IPS DF 19.7 (cell line): ENCODE results near the gene GJA5.

Experiments used
- DNase-seq: peaks from one replicate; pipeline ENCODE4 v3.0.0-alpha.2; 2013; ENCODE audit warnings: low read depth, low spot score

GJA5 gene

GRCh38 chr1:147729315-147729714, 31.1 kb downstream of the GJA5 start:
- no peak for DNase-seq

GRCh38 chr1:147726168-147726567, 34.2 kb downstream of the GJA5 start:
- DNase-seq, result no peak

- DNase-seq, result no peak
These were observed 34.7 kb downstream of the GJA5 start for GRCh38 chr1:147725685-147726084.

GRCh38 chr1:147723691-147724323, 36.6 kb downstream of the GJA5 start:
- peak; percentile 63 for DNase-seq

GRCh38 chr1:147722124-147722523, 38.3 kb downstream of the GJA5 start:
- DNase-seq, result no peak

- no peak for DNase-seq
These were observed 38.7 kb downstream of the GJA5 start for GRCh38 chr1:147721716-147722115.

- DNase-seq, result no peak
These were observed 39.8 kb downstream of the GJA5 start for GRCh38 chr1:147720557-147720956.

- DNase-seq, result no peak
These were observed 40.6 kb downstream of the GJA5 start for GRCh38 chr1:147719711-147720225.

GRCh38 chr1:147719029-147719698, 41.2 kb downstream of the GJA5 start:
- no peak for DNase-seq

- DNase-seq, result no peak
These were observed 42.7 kb downstream of the GJA5 start for GRCh38 chr1:147717706-147718097.

GRCh38 chr1:147717051-147717705, 43.2 kb downstream of the GJA5 start:
- DNase-seq, result no peak

GRCh38 chr1:147712605-147713004, 47.8 kb downstream of the GJA5 start:
- no peak for DNase-seq
